ENCODE measurements around the gene DNAH3.

GRCh38 chr16:21145738-21146137, 4.9 kb downstream of the DNAH3 start:
- TF ChIP-seq CTCF (conservative IDR thresholded peaks at IDR 0.05; ENCODE audit: low read length) (no peak), EZH2phosphoT487 (IDR thresholded peaks at IDR 0.05; ENCODE audit: borderline replicate concordance) (no peak)

Data from Loucy (cell line).